Hepatocyte (in vitro differentiated cells): ENCODE data around the gene ASGR1.

Source experiments
- EZH2 ChIP-seq: fragments of 200-600 bp; sonication (generic); IDR thresholded peaks from 2 replicates; pipeline ENCODE4 v1.6.1; 2016; ENCODE audit warnings: antibody characterized with exemption, mild to moderate bottlenecking, borderline replicate concordance
- EZH2phosphoT487 ChIP-seq: fragments of 200-600 bp; sonication (generic); IDR thresholded peaks from one replicate; pipeline ENCODE4 v1.6.1; 2018; ENCODE audit warnings: antibody characterized with exemption, mild to moderate bottlenecking, low read depth, moderate library complexity; ENCODE audit not compliant: unreplicated experiment, severe bottlenecking
- TF ChIP-seq, protein P1 (sequence below): fragments of 200-600 bp; sonication (generic); IDR thresholded peaks from 2 replicates; pipeline ENCODE4 v1.5.1; 2016; ENCODE audit warnings: antibody characterized with exemption, mild to moderate bottlenecking; ENCODE audit not compliant: poor library complexity

DNA sequence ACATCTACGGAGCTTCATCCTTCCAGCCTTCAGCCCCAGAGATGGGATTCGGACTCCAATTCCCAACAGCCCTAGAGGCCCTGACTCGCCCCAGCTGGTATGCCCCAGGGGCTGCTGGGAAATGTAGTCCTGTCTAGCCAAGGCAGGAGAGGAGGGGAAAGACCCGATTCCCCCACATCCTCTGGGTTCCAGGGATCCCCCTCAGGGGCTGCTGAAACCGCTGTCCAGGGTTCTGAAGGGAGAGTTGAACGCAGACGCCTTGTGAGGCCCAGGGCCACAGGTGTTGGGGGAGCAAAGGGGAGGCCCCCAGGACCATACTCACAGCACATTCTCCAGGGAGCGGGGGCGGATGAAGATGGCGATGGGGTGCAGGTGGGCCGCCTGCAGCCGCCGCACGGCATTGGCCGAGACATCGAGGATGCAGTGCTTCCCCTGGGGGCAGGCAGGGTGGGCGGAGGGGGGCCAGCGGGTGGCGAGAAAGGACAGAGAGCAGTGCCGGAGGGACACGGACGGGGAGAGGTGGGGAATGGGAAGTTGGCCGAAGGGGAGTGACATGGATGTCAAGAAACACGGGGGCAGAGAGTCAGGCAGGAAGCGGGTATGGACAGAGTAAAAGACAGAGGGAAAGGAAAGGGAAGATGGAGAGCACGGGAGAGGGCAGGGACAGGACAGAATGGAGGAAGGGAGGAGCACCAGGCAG lies 12.6 kb upstream of the ASGR1 start:
- TF ChIP-seq EZH2phosphoT487 (no peak), EZH2 (no peak)
- TF ChIP-seq, protein P1, sequence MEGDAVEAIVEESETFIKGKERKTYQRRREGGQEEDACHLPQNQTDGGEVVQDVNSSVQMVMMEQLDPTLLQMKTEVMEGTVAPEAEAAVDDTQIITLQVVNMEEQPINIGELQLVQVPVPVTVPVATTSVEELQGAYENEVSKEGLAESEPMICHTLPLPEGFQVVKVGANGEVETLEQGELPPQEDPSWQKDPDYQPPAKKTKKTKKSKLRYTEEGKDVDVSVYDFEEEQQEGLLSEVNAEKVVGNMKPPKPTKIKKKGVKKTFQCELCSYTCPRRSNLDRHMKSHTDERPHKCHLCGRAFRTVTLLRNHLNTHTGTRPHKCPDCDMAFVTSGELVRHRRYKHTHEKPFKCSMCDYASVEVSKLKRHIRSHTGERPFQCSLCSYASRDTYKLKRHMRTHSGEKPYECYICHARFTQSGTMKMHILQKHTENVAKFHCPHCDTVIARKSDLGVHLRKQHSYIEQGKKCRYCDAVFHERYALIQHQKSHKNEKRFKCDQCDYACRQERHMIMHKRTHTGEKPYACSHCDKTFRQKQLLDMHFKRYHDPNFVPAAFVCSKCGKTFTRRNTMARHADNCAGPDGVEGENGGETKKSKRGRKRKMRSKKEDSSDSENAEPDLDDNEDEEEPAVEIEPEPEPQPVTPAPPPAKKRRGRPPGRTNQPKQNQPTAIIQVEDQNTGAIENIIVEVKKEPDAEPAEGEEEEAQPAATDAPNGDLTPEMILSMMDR = no peak
